Erythroblast (primary cell): ENCODE results near the gene KCTD16.

ENCODE experiments used
- GATA1 ChIP-seq: IDR thresholded peaks from 2 replicates; pipeline ENCODE4 v1.6.1; 2011; ENCODE audit warnings: low read depth, mild to moderate bottlenecking, control low read depth, low read length, moderate library complexity
- POLR2A ChIP-seq: IDR thresholded peaks from 2 replicates; pipeline ENCODE4 v1.6.1; 2011; ENCODE audit warnings: mild to moderate bottlenecking, low read length

DNA sequence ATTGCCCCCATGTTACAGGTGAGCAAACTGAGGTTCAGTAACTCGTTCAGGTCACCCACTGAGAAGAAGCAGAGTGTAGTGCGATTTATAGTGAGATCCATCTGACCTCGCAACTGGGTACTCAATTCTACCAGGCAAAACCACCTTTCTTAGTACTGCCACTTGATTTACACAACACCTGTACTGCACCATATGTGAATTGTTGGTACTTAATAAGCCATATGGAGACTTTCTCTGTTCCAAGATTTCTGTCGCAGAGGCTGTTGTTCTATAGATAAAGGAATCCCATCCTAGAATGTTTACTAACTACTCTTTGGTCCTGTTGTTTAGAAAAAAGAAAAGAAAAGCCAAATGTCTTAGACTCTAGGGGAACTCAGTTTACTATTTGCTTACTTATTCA lies 287.5 kb downstream of the KCTD16 start:
- no peak for TF ChIP-seq POLR2A
- no peak for TF ChIP-seq GATA1
